CD4-positive, CD25-positive, alpha-beta regulatory T cell (primary cell): ENCODE data around the gene HSD17B4. TPM values are rescaled to one million over a fixed set of nuclear protein-coding genes. Genes with fewer than 3 reads are reported as not detected.
"Not testable (repeated sequence)": the region's sequence is repeated elsewhere in the genome, so short reads cannot be mapped to it uniquely, and the experiment has no call there.

Experiments
- ATAC-seq, 2 donors: fragments of 150-1000 bp; cut with Tn5 transposase; one replicate each; pipeline ENCODE4 v1.10.0; 2021; ENCODE audit warnings: low read depth in 2 of 2, moderate number of reproducible peaks in 2 of 2, moderate library complexity in 1 of 2
- DNase-seq, 3 donors: peaks; one replicate each; pipeline versions ENCODE4 v3.0.0 to v3.0.0-alpha.2; 2012 to 2022; ENCODE audit warnings: mixed read lengths in 1 of 3
- H3K27ac ChIP-seq: one replicate; pipeline ENCODE4 v1.7.0; 2013; ENCODE audit warnings: mild to moderate bottlenecking, low read length; ENCODE audit not compliant: insufficient read depth, poor library complexity, severe bottlenecking
- H3K27me3 ChIP-seq: one replicate; pipeline ENCODE4 v1.7.0; 2013; ENCODE audit warnings: low read length; ENCODE audit not compliant: control insufficient read depth, insufficient read depth
- H3K36me3 ChIP-seq: one replicate; pipeline ENCODE4 v1.7.0; 2013; ENCODE audit warnings: mild to moderate bottlenecking, low read length, moderate library complexity; ENCODE audit not compliant: control insufficient read depth, insufficient read depth
- H3K4me1 ChIP-seq: 2 replicates; pipeline ENCODE4 v1.7.0; 2013; ENCODE audit warnings: mild to moderate bottlenecking, low read length; ENCODE audit not compliant: insufficient read depth, control insufficient read depth, poor library complexity, severe bottlenecking
- H3K4me3 ChIP-seq: one replicate; pipeline ENCODE4 v1.7.0; 2013; ENCODE audit warnings: low read depth, mild to moderate bottlenecking, low read length, moderate library complexity
- H3K9me3 ChIP-seq, 2 experiments: 1 replicate in 1 of 2; 2 replicates in 1 of 2; pipeline ENCODE4 v1.7.0; 2013; ENCODE audit warnings: low read length in 2 of 2, mild to moderate bottlenecking in 1 of 2, moderate library complexity in 1 of 2; ENCODE audit not compliant: control insufficient read depth in 2 of 2
- H3K27ac Mint-ChIP-seq, 3 donors: one replicate each; pipeline ENCODE4 v1.8.0; 2020 to 2022; ENCODE audit warnings: mild to moderate bottlenecking in 3 of 3, mixed read lengths in 3 of 3, moderate library complexity in 2 of 3
- H3K27me3 Mint-ChIP-seq: one replicate; pipeline ENCODE4 v1.8.0; 2022; ENCODE audit warnings: mild to moderate bottlenecking, mixed read lengths
- H3K36me3 Mint-ChIP-seq: one replicate; pipeline ENCODE4 v1.8.0; 2020; ENCODE audit warnings: mixed read lengths
- H3K4me1 Mint-ChIP-seq, 4 donors: one replicate each; pipeline ENCODE4 v1.8.0; 2020 to 2022; ENCODE audit warnings: mixed read lengths in 4 of 4, mild to moderate bottlenecking in 1 of 4
- H3K4me3 Mint-ChIP-seq, 4 donors: one replicate each; pipeline ENCODE4 v1.8.0; 2020 to 2022; ENCODE audit warnings: mild to moderate bottlenecking in 4 of 4, mixed read lengths in 4 of 4, moderate library complexity in 3 of 4
- H3K9me3 Mint-ChIP-seq, 7 donors: one replicate each; pipeline ENCODE4 v1.8.0; 2020 to 2022; ENCODE audit warnings: mixed read lengths in 7 of 7, mild to moderate bottlenecking in 3 of 7, moderate library complexity in 2 of 7
- polyA plus RNA-seq, 4 donors: library from polyadenylated mRNA; unstranded; fragments of 300-500 nt; fragmentation: Illumina TruSeq; gene quantifications; one replicate each; pipeline ENCODE4 v1.2.3, GENCODE V29; 2021
- total RNA-seq: library from RNA; stranded (reverse); gene quantifications from one replicate; pipeline ENCODE4 v1.2.3, GENCODE V29; 2022

Gene HSD17B4
- total and polyA plus RNA-seq, 5 donors from 2014 or later, result 31.3 to 73.3 (median 37.2) TPM

- H3K36me3 Mint-ChIP-seq, result no peaks in the 10 kb centered on the region
- H3K9me3 Mint-ChIP-seq, result peaks cover 0 to 8% (median 1%) of the 10 kb centered on the region in 7 donors
- DNase-seq, result no peak
- no peak overlapping the region for H3K27ac ChIP-seq
- no peaks in the 10 kb centered on the region for H3K4me1 ChIP-seq
- H3K27ac Mint-ChIP-seq, result peak overlapping the region in 1 of 3 donors; percentile 66
- peaks cover 0 to 5% (median 5%) of the 10 kb centered on the region in 4 donors for H3K4me1 Mint-ChIP-seq
- H3K9me3 ChIP-seq, result no peaks in the 10 kb centered on the region
- peak overlapping the region in 3 of 4 donors; percentile 71 to 88 (median 84) for H3K4me3 Mint-ChIP-seq
- peaks cover 52% of the 10 kb centered on the region for H3K27me3 Mint-ChIP-seq
- H3K27me3 ChIP-seq, result peaks cover 9% of the 10 kb centered on the region
- H3K4me3 ChIP-seq, result peak overlapping the region; percentile 55
- no peaks in the 10 kb centered on the region for H3K36me3 ChIP-seq
- no peak for ATAC-seq
These were observed 13.1 kb upstream of the HSD17B4 start for GRCh38 chr5:119439140-119439631.

DNA sequence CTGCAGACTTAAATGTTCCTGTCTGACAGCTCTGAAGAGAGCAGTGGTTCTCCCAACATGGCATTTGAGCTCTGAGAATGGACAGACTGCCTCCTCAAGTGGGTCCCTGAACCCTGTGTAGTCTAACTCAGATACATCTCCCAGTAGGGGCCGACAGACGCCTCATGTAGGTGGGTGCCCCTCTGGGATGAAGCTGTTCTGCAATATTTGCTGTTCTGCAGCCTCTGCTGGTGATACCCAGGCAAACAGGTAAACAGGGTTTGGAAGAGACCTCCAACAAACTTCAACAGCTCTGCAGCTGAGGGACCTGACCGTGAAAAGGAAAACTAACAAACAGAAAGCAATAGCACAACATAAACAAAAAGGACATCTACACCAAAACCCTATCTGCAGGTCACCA, 12.7 kb upstream of the HSD17B4 start:
- H3K4me3 ChIP-seq, result peak overlapping the region; percentile 55
- not testable (repeated sequence) for H3K4me1 ChIP-seq, H3K27ac ChIP-seq, ATAC-seq, H3K9me3 ChIP-seq, DNase-seq, H3K27me3 ChIP-seq, H3K36me3 ChIP-seq, H3K4me1 Mint-ChIP-seq, H3K27ac Mint-ChIP-seq, H3K9me3 Mint-ChIP-seq, H3K36me3 Mint-ChIP-seq
- H3K4me3 Mint-ChIP-seq, result peak overlapping the region in 2 of 4 donors; percentile 84 to 88
- H3K27me3 Mint-ChIP-seq, result peaks cover 49% of the 10 kb centered on the region

DNA sequence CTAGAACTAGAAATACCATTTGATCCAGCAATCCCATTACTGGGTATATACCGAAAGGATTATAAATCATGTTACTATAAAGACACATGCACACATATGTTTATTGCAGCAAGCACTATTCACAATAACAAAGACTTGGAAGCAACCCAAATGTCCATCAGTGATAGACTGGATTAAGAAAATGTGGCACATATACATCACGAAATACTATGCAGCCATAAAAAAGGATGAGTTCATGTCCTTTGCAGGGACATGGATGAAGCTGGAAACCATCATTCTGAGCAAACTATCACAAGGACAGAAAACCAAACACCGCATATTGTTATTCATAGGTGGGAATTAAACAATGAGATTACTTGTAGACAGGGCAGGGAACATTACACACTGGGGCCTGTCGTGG, 7.7 kb upstream of the HSD17B4 start:
- not testable (repeated sequence) for H3K4me1 ChIP-seq, H3K27ac ChIP-seq, H3K4me3 Mint-ChIP-seq, H3K4me3 ChIP-seq, ATAC-seq, H3K9me3 ChIP-seq, DNase-seq, H3K36me3 Mint-ChIP-seq, H3K36me3 ChIP-seq, H3K27ac Mint-ChIP-seq, H3K4me1 Mint-ChIP-seq, H3K27me3 ChIP-seq
- Mint-ChIP-seq H3K9me3 (peaks cover 0 to 12% (median 1%) of the 10 kb centered on the region in 7 donors), H3K27me3 (peaks cover 41% of the 10 kb centered on the region)

DNA sequence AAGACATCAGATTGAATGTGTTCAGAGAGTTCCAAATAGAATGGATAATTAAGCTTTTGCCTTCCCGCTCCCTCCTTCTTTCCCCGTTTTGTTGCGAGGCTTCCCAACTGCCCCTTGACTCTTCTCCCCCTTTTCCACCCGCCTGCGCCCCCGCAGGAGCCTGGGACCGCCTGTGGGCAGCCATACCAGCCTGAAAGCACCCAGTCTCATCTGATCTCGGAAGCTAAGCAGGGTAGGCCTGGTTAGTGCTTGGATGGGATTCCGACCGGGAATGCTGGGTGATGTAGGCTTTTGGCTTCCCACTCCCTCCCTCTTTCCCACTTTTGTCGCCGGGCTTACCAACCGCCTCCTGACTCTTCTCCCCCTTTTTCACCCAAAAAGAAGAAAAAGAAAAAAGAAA, 6.8 kb upstream of the HSD17B4 start:
- no peak overlapping the region for H3K4me3 ChIP-seq
- ATAC-seq (no peak), DNase-seq (no peak)
- H3K4me1 ChIP-seq, result no peaks in the 10 kb centered on the region
- H3K36me3 ChIP-seq, result no peaks in the 10 kb centered on the region
- no peaks in the 10 kb centered on the region for H3K27me3 ChIP-seq
- no peak overlapping the region for H3K27ac ChIP-seq
- Mint-ChIP-seq H3K4me3 (no peak overlapping the region), H3K4me1 (no peaks in the 10 kb centered on the region), H3K36me3 (no peaks in the 10 kb centered on the region), H3K27me3 (peaks cover 50% of the 10 kb centered on the region), H3K9me3 (peaks cover 0 to 12% (median 2%) of the 10 kb centered on the region in 7 donors), H3K27ac (no peak overlapping the region)
- no peaks in the 10 kb centered on the region for H3K9me3 ChIP-seq

GRCh38 chr5:119449882-119450281, 2.4 kb upstream of the HSD17B4 start:
- Mint-ChIP-seq H3K27me3 (peaks cover 45% of the 10 kb centered on the region), H3K27ac (peak overlapping the region in 1 of 3 donors; percentile 82), H3K4me1 (peaks cover 4 to 22% (median 16%) of the 10 kb centered on the region in 4 donors), H3K4me3 (peak overlapping the region in 1 of 4 donors; percentile 84), H3K9me3 (peaks cover 0 to 3% (median 0%) of the 10 kb centered on the region in 7 donors), H3K36me3 (no peaks in the 10 kb centered on the region)
- Histone ChIP-seq H3K27me3 (no peaks in the 10 kb centered on the region), H3K27ac (no peak overlapping the region), H3K9me3 (no peaks in the 10 kb centered on the region), H3K4me3 (no peak overlapping the region), H3K4me1 (peaks cover 19% of the 10 kb centered on the region), H3K36me3 (no peaks in the 10 kb centered on the region)
- ATAC-seq (no peak), DNase-seq (no peak)

GRCh38 chr5:119450627-119451026, 1.7 kb upstream of the HSD17B4 start:
- Mint-ChIP-seq H3K27me3 (peaks cover 42% of the 10 kb centered on the region), H3K4me1 (peaks cover 4 to 22% (median 16%) of the 10 kb centered on the region in 4 donors), H3K4me3 (peak overlapping the region; percentile 11 to 84 (median 60))
- H3K36me3 ChIP-seq, H3K9me3 Mint-ChIP-seq, H3K9me3 ChIP-seq, H3K4me3 ChIP-seq, H3K27ac Mint-ChIP-seq, H3K27me3 ChIP-seq, H3K27ac ChIP-seq, H3K36me3 Mint-ChIP-seq, DNase-seq, ATAC-seq: not testable (repeated sequence)
- H3K4me1 ChIP-seq, result peaks cover 19% of the 10 kb centered on the region

GRCh38 chr5:119451561-119451960, 736 bp upstream of the HSD17B4 start:
- peaks cover 4 to 22% (median 16%) of the 10 kb centered on the region in 4 donors for H3K4me1 Mint-ChIP-seq
- H3K27ac ChIP-seq, result no peak overlapping the region
- H3K4me3 Mint-ChIP-seq, result peak overlapping the region; percentile 92 to 99 (median 94)
- H3K27ac Mint-ChIP-seq, result peak overlapping the region in 2 of 3 donors; percentile 92 to 93
- H3K27me3 ChIP-seq, result no peaks in the 10 kb centered on the region
- H3K36me3 Mint-ChIP-seq, result no peaks in the 10 kb centered on the region
- no peaks in the 10 kb centered on the region for H3K36me3 ChIP-seq
- H3K9me3 ChIP-seq, result no peaks in the 10 kb centered on the region
- DNase-seq, result no peak
- peaks cover 42% of the 10 kb centered on the region for H3K27me3 Mint-ChIP-seq
- H3K9me3 Mint-ChIP-seq, result peaks cover 0 to 3% (median 0%) of the 10 kb centered on the region in 7 donors
- ATAC-seq, result no peak
- peak overlapping the region; percentile 84 for H3K4me3 ChIP-seq
- peaks cover 19% of the 10 kb centered on the region for H3K4me1 ChIP-seq

GRCh38 chr5:119452060-119452372, 281 bp upstream of the HSD17B4 start:
- H3K27me3 ChIP-seq, result no peaks in the 10 kb centered on the region

More at GRCh38 chr5:119452060-119452372, 281 bp upstream of the HSD17B4 start:
- Histone ChIP-seq H3K4me3 (peak overlapping the region; percentile 84), H3K27ac (peak overlapping the region; percentile 66), H3K4me1 (peaks cover 19% of the 10 kb centered on the region), H3K9me3 (no peaks in the 10 kb centered on the region), H3K36me3 (no peaks in the 10 kb centered on the region)
- Mint-ChIP-seq H3K9me3 (peaks cover 0 to 3% (median 0%) of the 10 kb centered on the region in 7 donors), H3K4me1 (peaks cover 4 to 25% (median 16%) of the 10 kb centered on the region in 4 donors), H3K4me3 (peak overlapping the region; percentile 92 to 99 (median 94)), H3K27me3 (peaks cover 42% of the 10 kb centered on the region), H3K36me3 (peaks cover 4% of the 10 kb centered on the region), H3K27ac (peak overlapping the region; percentile 87 to 93 (median 92))
- ATAC-seq (no peak), DNase-seq (no peak)
